Measurements from ENCODE around the gene SRSF4. TPM values are rescaled to one million over a fixed set of nuclear protein-coding genes. Genes with fewer than 3 reads are reported as not detected.
A peak's percentile ranks its signal among the peaks of the same experiment; 100 is the strongest.

The SRSF4 gene
- total RNA-seq, 1 donor = 27.9 TPM

DNA sequence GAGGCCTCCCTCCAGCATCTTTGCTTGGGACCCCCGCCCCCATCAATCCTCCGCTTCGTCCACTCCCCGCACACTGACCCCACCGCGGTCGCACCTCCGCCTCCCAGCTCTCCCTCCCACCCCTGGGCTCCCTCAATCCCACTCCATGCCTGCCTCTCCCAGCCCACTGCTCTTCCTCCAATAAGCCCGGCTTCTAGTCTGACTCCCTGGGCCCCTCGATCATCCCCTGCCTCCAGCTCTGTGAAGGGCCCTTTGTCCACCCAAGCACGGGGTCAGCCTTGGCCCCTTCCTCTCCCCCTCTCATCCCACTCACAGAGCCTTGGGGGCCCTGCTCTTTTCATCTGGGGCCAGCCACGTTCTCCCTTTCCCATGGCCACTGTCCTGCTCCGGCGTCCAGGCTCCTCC is 56.5 kb downstream of the SRSF4 start:
- peaks cover 8% of the 10 kb centered on the region for H4K20me1 ChIP-seq (ENCODE audit: insufficient read depth, low read length)
- H3K9me3 ChIP-seq (ENCODE audit: low read depth, low read length) = no peaks in the 10 kb centered on the region
- H3K4me2 ChIP-seq (ENCODE audit: insufficient read depth, low read length) = peak overlapping the region; percentile 86
- H3K36me3 ChIP-seq (ENCODE audit: insufficient read depth, low read length) = no peaks in the 10 kb centered on the region
- H3K27me3 ChIP-seq (ENCODE audit: insufficient read depth, low read length) = no peaks in the 10 kb centered on the region
- no peak for DNase-seq (ENCODE audit: insufficient read length, low spot score, missing footprints)
- peak overlapping the region; percentile 77 for H3K27ac ChIP-seq (ENCODE audit: low read depth, low read length)
- H3K4me3 ChIP-seq (ENCODE audit: insufficient read depth, low read length) = peak overlapping the region; percentile 81
- H3K4me1 ChIP-seq (ENCODE audit: insufficient read depth, low read length) = peaks cover 6% of the 10 kb centered on the region
- H3K79me2 ChIP-seq (ENCODE audit: insufficient read depth, low read length) = no peaks in the 10 kb centered on the region
- TF ChIP-seq, protein P1, sequence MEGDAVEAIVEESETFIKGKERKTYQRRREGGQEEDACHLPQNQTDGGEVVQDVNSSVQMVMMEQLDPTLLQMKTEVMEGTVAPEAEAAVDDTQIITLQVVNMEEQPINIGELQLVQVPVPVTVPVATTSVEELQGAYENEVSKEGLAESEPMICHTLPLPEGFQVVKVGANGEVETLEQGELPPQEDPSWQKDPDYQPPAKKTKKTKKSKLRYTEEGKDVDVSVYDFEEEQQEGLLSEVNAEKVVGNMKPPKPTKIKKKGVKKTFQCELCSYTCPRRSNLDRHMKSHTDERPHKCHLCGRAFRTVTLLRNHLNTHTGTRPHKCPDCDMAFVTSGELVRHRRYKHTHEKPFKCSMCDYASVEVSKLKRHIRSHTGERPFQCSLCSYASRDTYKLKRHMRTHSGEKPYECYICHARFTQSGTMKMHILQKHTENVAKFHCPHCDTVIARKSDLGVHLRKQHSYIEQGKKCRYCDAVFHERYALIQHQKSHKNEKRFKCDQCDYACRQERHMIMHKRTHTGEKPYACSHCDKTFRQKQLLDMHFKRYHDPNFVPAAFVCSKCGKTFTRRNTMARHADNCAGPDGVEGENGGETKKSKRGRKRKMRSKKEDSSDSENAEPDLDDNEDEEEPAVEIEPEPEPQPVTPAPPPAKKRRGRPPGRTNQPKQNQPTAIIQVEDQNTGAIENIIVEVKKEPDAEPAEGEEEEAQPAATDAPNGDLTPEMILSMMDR (IDR thresholded peaks at IDR 0.05; ENCODE audit: extremely low read depth, low read depth, low read length) = no peak
- peak overlapping the region; percentile 89 for H2AFZ ChIP-seq (ENCODE audit: low read length)

DNA sequence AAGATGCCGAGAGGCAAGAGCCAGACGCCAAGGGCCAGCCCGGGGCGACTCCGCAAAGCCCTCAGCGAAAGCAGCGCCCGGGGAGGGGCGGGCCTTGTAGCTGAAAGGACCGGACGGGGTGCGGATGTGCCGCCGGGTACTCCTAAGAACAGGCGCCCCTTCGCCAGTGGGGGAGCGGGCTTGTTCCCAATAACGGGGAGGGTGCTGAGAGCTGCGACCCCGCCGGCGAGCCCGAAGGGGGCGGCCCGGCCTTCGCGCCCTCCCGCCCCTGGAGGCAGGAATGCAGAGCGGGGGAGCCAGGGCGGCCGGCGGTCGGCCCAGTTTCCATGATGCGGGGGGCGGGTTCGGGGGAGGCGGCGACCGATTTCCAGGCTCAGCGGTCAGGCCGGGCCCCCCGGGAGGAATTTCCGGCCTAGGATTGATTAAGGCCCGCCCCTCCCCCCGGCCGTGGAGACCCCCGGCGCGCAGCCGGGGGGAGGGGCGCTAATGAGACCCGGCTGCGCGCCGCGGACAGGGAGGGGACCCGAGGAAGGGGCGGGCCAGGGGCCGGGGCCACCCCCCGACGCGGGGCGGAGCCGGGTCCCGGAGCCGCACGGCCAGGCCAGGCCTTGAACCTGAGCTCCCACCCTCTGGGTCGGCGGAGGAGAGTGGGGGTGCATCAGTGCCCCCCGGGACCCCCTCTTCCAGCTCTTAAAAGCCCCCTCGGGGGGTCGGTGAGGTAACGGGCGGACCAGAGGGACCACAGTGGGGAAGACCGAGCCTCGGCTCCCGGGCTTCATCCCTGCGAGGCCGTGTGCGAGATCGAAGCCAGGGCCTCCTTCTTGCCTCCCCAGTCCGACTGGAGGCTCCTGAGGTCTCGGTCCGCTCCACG is 57.1 kb downstream of the SRSF4 start:
- no peaks in the 10 kb centered on the region for H3K79me2 ChIP-seq (ENCODE audit: insufficient read depth, low read length)
- TF ChIP-seq, protein P1 (IDR thresholded peaks at IDR 0.05; ENCODE audit: extremely low read depth, low read depth, low read length) = peak; percentile 53
- peak; percentile 100 for DNase-seq (ENCODE audit: insufficient read length, low spot score, missing footprints)
- peaks cover 12% of the 10 kb centered on the region for H3K4me1 ChIP-seq (ENCODE audit: insufficient read depth, low read length)
- H3K9me3 ChIP-seq (ENCODE audit: low read depth, low read length) = no peaks in the 10 kb centered on the region
- H3K27ac ChIP-seq (ENCODE audit: low read depth, low read length) = peak overlapping the region; percentile 77
- no peaks in the 10 kb centered on the region for H3K27me3 ChIP-seq (ENCODE audit: insufficient read depth, low read length)
- H3K4me2 ChIP-seq (ENCODE audit: insufficient read depth, low read length) = peak overlapping the region; percentile 86
- peak overlapping the region; percentile 89 for H2AFZ ChIP-seq (ENCODE audit: low read length)
- H3K36me3 ChIP-seq (ENCODE audit: insufficient read depth, low read length) = no peaks in the 10 kb centered on the region
- H4K20me1 ChIP-seq (ENCODE audit: insufficient read depth, low read length) = peaks cover 10% of the 10 kb centered on the region
- H3K4me3 ChIP-seq (ENCODE audit: insufficient read depth, low read length) = peak overlapping the region; percentile 81

DNA sequence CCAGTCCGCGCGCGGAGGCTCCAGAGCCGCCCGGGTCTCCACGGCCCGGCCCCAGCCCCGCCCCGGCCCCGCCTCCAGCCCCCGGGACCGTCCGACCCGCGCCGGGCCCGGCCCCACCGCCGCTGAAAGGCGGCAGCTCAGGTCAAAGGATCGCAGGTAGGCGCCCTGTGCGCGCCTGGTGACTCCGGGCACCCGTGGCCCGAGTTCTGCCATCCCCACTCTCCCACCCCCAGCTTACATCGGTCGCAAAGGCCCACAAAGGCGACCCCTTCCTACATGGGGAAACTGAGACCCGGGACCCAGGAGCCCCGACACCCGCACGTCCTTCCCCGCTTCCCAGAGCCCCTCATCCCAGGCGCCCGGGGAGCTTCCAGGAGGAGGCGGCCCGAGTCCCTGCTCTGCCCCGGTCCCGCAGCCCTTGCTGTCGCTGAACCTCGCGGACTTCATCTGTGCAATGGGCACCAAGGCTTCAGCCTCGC is 57.8 kb downstream of the SRSF4 start, which contains the start of gene TMEM200B:
Gene TMEM200B, minus strand, starts transcription at position 17 of the 479 bp plus-strand sequence. CDS start 2,075 bp downstream, outside the sequence.
- Histone ChIP-seq H3K4me1 (ENCODE audit: insufficient read depth, low read length) (peaks cover 12% of the 10 kb centered on the region), H3K9me3 (ENCODE audit: low read depth, low read length) (no peaks in the 10 kb centered on the region), H3K4me3 (ENCODE audit: insufficient read depth, low read length) (peak within 1 kb of the TSS; percentile 81), H3K36me3 (ENCODE audit: insufficient read depth, low read length) (no peaks in the 10 kb centered on the region), H2AFZ (ENCODE audit: low read length) (peak within 1 kb of the TSS; percentile 89), H3K27me3 (ENCODE audit: insufficient read depth, low read length) (no peaks in the 10 kb centered on the region), H3K4me2 (ENCODE audit: insufficient read depth, low read length) (peak within 1 kb of the TSS; percentile 86), H3K27ac (ENCODE audit: low read depth, low read length) (peak within 1 kb of the TSS; percentile 77), H3K79me2 (ENCODE audit: insufficient read depth, low read length) (no peaks in the 10 kb centered on the region), H4K20me1 (ENCODE audit: insufficient read depth, low read length) (peaks cover 10% of the 10 kb centered on the region)
- TF ChIP-seq, protein P1 (IDR thresholded peaks at IDR 0.05; ENCODE audit: extremely low read depth, low read depth, low read length) = no peak
- DNase-seq (ENCODE audit: insufficient read length, low spot score, missing footprints) = no peak

Data from osteoblast (primary cell).